Peyer's patch (tissue), 4 donors: ENCODE measurements around the gene SIGLEC12.

Source experiments
- CTCF ChIP-seq, 6 experiments: fragments of 450-650 bp in 4 of 6; fragments of 200-600 bp in 2 of 6; sonication (generic) in 1 of 6; IDR thresholded peaks; one replicate each; pipeline ENCODE4 v1.5.1; 2017 to 2019; ENCODE audit warnings: antibody characterized with exemption in 6 of 6, mild to moderate bottlenecking in 3 of 6, moderate library complexity in 1 of 6
- POLR2A ChIP-seq, 2 donors: fragments of 450-650 bp; IDR thresholded peaks; one replicate each; pipeline ENCODE4 v1.5.1; 2017; ENCODE audit warnings: antibody characterized with exemption in 2 of 2, mild to moderate bottlenecking in 2 of 2, moderate library complexity in 2 of 2

- no peak for TF ChIP-seq CTCF (IDR thresholded peaks at IDR 0.05)
- no peak for TF ChIP-seq POLR2A (IDR thresholded peaks at IDR 0.05)
Measured at GRCh38 chr19:51509823-51510660, 8.4 kb upstream of the SIGLEC12 start.
